HEK293 (cell line): ENCODE results near the gene TFE3.

ENCODE experiments used
- GLIS1 ChIP-seq: fragments of 450-650 bp; formaldehyde crosslinking; IDR thresholded peaks from 2 replicates; pipeline ENCODE4 v1.5.1; 2016; ENCODE audit warnings: missing biosample characterization, missing genetic modification characterization
- GLIS2 ChIP-seq: fragments of 450-650 bp; formaldehyde crosslinking; IDR thresholded peaks from 2 replicates; pipeline ENCODE4 v1.5.1; 2016; ENCODE audit warnings: missing biosample characterization, missing genetic modification characterization
- IKZF3 ChIP-seq: fragments of 450-650 bp; IDR thresholded peaks from 2 replicates; pipeline ENCODE4 v1.5.0; 2018; ENCODE audit warnings: missing biosample characterization, mild to moderate bottlenecking, missing genetic modification characterization, moderate library complexity
- MYNN ChIP-seq: fragments of 450-650 bp; formaldehyde crosslinking; IDR thresholded peaks from 2 replicates; pipeline ENCODE4 v1.5.1; 2016; ENCODE audit warnings: missing biosample characterization, missing genetic modification characterization, borderline replicate concordance
- MZF1 ChIP-seq: fragments of 450-650 bp; formaldehyde crosslinking; IDR thresholded peaks from 2 replicates; pipeline ENCODE4 v1.5.1; 2017; ENCODE audit warnings: missing biosample characterization, missing genetic modification characterization, borderline replicate concordance
- SCRT2 ChIP-seq: fragments of 450-650 bp; formaldehyde crosslinking; IDR thresholded peaks from 2 replicates; pipeline ENCODE4 v1.5.1; 2016; ENCODE audit warnings: missing biosample characterization, missing genetic modification characterization
- YY2 ChIP-seq: fragments of 450-650 bp; formaldehyde crosslinking; IDR thresholded peaks from 2 replicates; pipeline ENCODE4 v1.5.1; 2016; ENCODE audit warnings: missing biosample characterization, missing genetic modification characterization
- ZBTB8A ChIP-seq: fragments of 450-650 bp; formaldehyde crosslinking; IDR thresholded peaks from 2 replicates; pipeline ENCODE4 v1.5.1; 2016; ENCODE audit warnings: missing biosample characterization, missing genetic modification characterization
- ZNF140 ChIP-seq: fragments of 450-650 bp; formaldehyde crosslinking; IDR thresholded peaks from 2 replicates; pipeline ENCODE4 v1.5.1; 2016; ENCODE audit warnings: missing biosample characterization, missing genetic modification characterization
- ZNF155 ChIP-seq: fragments of 450-650 bp; formaldehyde crosslinking; IDR thresholded peaks from 2 replicates; pipeline ENCODE4 v1.5.1; 2016; ENCODE audit warnings: missing biosample characterization, missing genetic modification characterization
- ZNF157 ChIP-seq: fragments of 450-650 bp; formaldehyde crosslinking; IDR thresholded peaks from 2 replicates; pipeline ENCODE4 v1.5.1; 2016; ENCODE audit warnings: missing biosample characterization, missing genetic modification characterization
- ZNF274 ChIP-seq, 2 experiments: fragments of 200-500 bp in 1 of 2; fragments of 450-650 bp in 1 of 2; sonication (Bioruptor generic) in 1 of 2; formaldehyde crosslinking in 1 of 2; IDR thresholded peaks; 2 replicates each; pipeline versions ENCODE4 v1.5.1 to v1.6.1; 2014 to 2016; ENCODE audit warnings: borderline replicate concordance in 1 of 2, inconsistent platforms in 1 of 2, low read length in 1 of 2, missing biosample characterization in 1 of 2, missing genetic modification characterization in 1 of 2
- ZNF354C ChIP-seq: fragments of 450-650 bp; formaldehyde crosslinking; IDR thresholded peaks from 2 replicates; pipeline ENCODE4 v1.5.1; 2016; ENCODE audit warnings: missing biosample characterization, missing genetic modification characterization, low read depth, borderline replicate concordance
- ZNF394 ChIP-seq: fragments of 450-650 bp; formaldehyde crosslinking; IDR thresholded peaks from 2 replicates; pipeline ENCODE4 v1.5.1; 2016; ENCODE audit warnings: missing biosample characterization, missing genetic modification characterization, mild to moderate bottlenecking, moderate library complexity, borderline replicate concordance
- ZNF416 ChIP-seq: fragments of 450-650 bp; formaldehyde crosslinking; IDR thresholded peaks from 2 replicates; pipeline ENCODE4 v1.5.1; 2016; ENCODE audit warnings: missing biosample characterization, missing genetic modification characterization
- ZNF426 ChIP-seq: fragments of 450-650 bp; formaldehyde crosslinking; IDR thresholded peaks from 2 replicates; pipeline ENCODE4 v1.5.1; 2017; ENCODE audit warnings: missing biosample characterization, missing genetic modification characterization, mild to moderate bottlenecking, inconsistent platforms, moderate library complexity
- ZNF521 ChIP-seq: fragments of 450-650 bp; formaldehyde crosslinking; IDR thresholded peaks from 2 replicates; pipeline ENCODE4 v1.5.1; 2017; ENCODE audit warnings: missing biosample characterization, mild to moderate bottlenecking, missing genetic modification characterization
- ZNF548 ChIP-seq: fragments of 450-650 bp; formaldehyde crosslinking; IDR thresholded peaks from 2 replicates; pipeline ENCODE4 v1.5.1; 2016; ENCODE audit warnings: missing biosample characterization, missing genetic modification characterization
- ZNF560 ChIP-seq: fragments of 450-650 bp; formaldehyde crosslinking; IDR thresholded peaks from 2 replicates; pipeline ENCODE4 v1.5.1; 2017; ENCODE audit warnings: missing biosample characterization, missing genetic modification characterization, borderline replicate concordance
- ZNF585B ChIP-seq: fragments of 450-650 bp; formaldehyde crosslinking; IDR thresholded peaks from 2 replicates; pipeline ENCODE4 v1.5.1; 2016; ENCODE audit warnings: missing biosample characterization, missing genetic modification characterization
- ZNF623 ChIP-seq: fragments of 450-650 bp; formaldehyde crosslinking; IDR thresholded peaks from 2 replicates; pipeline ENCODE4 v1.5.1; 2016; ENCODE audit warnings: missing biosample characterization, missing genetic modification characterization
- ZNF747 ChIP-seq: fragments of 450-650 bp; formaldehyde crosslinking; IDR thresholded peaks from 2 replicates; pipeline ENCODE4 v1.5.1; 2016; ENCODE audit warnings: missing biosample characterization, missing genetic modification characterization
- ZNF768 ChIP-seq: fragments of 450-650 bp; formaldehyde crosslinking; IDR thresholded peaks from 2 replicates; pipeline ENCODE4 v1.5.1; 2018; ENCODE audit warnings: missing biosample characterization, mild to moderate bottlenecking, missing genetic modification characterization
- ZNF776 ChIP-seq: fragments of 450-650 bp; formaldehyde crosslinking; IDR thresholded peaks from 2 replicates; pipeline ENCODE4 v1.5.0; 2017; ENCODE audit warnings: missing biosample characterization, missing genetic modification characterization, borderline replicate concordance
- ZNF792 ChIP-seq: fragments of 450-650 bp; formaldehyde crosslinking; IDR thresholded peaks from 2 replicates; pipeline ENCODE4 v1.5.1; 2016; ENCODE audit warnings: missing biosample characterization, missing genetic modification characterization
- ZNF837 ChIP-seq: fragments of 450-650 bp; formaldehyde crosslinking; IDR thresholded peaks from 2 replicates; pipeline ENCODE4 v1.5.1; 2016; ENCODE audit warnings: missing biosample characterization, missing genetic modification characterization
- ZSCAN16 ChIP-seq: fragments of 450-650 bp; formaldehyde crosslinking; IDR thresholded peaks from 2 replicates; pipeline ENCODE4 v1.5.1; 2016; ENCODE audit warnings: missing biosample characterization, missing genetic modification characterization
- ZXDB ChIP-seq: fragments of 450-650 bp; formaldehyde crosslinking; IDR thresholded peaks from 2 replicates; pipeline ENCODE4 v1.5.1; 2016; ENCODE audit warnings: missing biosample characterization, missing genetic modification characterization
- TF ChIP-seq, protein P1 (sequence below): fragments of 450-650 bp; formaldehyde crosslinking; IDR thresholded peaks from 2 replicates; pipeline ENCODE4 v1.5.1; 2016; ENCODE audit warnings: missing biosample characterization, missing genetic modification characterization
- TF ChIP-seq, protein P2 (sequence below): fragments of 450-650 bp; formaldehyde crosslinking; IDR thresholded peaks from 2 replicates; pipeline ENCODE4 v1.5.1; 2016; ENCODE audit warnings: missing biosample characterization, missing genetic modification characterization
- TF ChIP-seq, protein P3 (sequence below): fragments of 450-650 bp; formaldehyde crosslinking; IDR thresholded peaks from 2 replicates; pipeline ENCODE4 v1.5.1; 2016; ENCODE audit warnings: missing biosample characterization, missing genetic modification characterization
- TF ChIP-seq, protein P4 (sequence below): fragments of 450-650 bp; formaldehyde crosslinking; IDR thresholded peaks from 2 replicates; pipeline ENCODE4 v1.5.1; 2016; ENCODE audit warnings: missing biosample characterization, missing genetic modification characterization
- TF ChIP-seq, protein P5 (sequence below): sonication (generic); formaldehyde crosslinking; IDR thresholded peaks from 2 replicates; pipeline ENCODE4 v1.8.1; 2022; ENCODE audit warnings: mild to moderate bottlenecking, moderate library complexity, missing genetic modification reagents

Gene TFE3

DNA sequence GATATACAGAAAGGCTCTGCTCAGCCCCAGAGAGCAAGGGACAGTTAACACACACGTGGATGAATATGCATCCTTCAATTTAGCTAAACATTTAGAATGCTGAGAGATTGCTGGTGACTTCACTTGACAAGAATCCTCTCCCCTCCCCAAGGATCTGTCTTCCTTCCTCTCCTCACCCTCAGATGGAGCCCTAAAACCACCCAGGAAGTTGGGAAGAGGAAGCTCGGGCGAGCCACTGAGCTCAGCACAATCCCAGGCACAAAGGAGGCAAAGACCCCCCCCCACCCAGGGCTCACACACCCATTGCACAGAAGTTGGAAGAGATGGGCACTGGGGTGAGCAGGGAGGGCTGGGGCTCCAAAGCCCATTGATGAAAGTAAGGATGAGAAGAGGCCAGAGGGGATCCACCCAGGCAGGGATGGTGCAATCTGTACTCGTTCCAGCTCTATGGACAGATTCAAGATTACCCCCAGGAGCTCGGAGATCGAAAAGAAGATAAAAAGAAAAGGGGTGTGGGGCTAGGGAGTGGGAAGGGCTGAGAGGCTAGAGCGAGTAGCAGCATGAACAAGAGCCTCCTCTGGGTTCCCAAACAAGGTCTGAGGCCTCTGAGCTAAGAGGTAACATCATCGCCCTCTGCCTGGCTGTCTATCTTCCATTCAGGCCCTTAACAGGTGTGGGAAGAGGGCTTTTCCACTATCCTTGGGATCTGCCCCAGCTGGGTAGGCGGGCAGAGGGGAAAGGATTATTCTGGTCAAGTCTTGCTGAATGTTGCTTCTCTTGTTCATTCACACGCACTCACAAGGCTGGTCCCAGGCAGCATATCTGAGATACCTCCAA is 1.2 kb downstream of the TFE3 start (continued):
- TF ChIP-seq ZXDB (tag by site-specific recombination), result no peak
- TF ChIP-seq, protein P1, sequence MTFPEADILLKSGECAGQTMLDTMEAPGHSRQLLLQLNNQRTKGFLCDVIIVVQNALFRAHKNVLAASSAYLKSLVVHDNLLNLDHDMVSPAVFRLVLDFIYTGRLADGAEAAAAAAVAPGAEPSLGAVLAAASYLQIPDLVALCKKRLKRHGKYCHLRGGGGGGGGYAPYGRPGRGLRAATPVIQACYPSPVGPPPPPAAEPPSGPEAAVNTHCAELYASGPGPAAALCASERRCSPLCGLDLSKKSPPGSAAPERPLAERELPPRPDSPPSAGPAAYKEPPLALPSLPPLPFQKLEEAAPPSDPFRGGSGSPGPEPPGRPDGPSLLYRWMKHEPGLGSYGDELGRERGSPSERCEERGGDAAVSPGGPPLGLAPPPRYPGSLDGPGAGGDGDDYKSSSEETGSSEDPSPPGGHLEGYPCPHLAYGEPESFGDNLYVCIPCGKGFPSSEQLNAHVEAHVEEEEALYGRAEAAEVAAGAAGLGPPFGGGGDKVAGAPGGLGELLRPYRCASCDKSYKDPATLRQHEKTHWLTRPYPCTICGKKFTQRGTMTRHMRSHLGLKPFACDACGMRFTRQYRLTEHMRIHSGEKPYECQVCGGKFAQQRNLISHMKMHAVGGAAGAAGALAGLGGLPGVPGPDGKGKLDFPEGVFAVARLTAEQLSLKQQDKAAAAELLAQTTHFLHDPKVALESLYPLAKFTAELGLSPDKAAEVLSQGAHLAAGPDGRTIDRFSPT (tag by site-specific recombination), result no peak
- no peak for TF ChIP-seq ZNF354C
- TF ChIP-seq, protein P2, sequence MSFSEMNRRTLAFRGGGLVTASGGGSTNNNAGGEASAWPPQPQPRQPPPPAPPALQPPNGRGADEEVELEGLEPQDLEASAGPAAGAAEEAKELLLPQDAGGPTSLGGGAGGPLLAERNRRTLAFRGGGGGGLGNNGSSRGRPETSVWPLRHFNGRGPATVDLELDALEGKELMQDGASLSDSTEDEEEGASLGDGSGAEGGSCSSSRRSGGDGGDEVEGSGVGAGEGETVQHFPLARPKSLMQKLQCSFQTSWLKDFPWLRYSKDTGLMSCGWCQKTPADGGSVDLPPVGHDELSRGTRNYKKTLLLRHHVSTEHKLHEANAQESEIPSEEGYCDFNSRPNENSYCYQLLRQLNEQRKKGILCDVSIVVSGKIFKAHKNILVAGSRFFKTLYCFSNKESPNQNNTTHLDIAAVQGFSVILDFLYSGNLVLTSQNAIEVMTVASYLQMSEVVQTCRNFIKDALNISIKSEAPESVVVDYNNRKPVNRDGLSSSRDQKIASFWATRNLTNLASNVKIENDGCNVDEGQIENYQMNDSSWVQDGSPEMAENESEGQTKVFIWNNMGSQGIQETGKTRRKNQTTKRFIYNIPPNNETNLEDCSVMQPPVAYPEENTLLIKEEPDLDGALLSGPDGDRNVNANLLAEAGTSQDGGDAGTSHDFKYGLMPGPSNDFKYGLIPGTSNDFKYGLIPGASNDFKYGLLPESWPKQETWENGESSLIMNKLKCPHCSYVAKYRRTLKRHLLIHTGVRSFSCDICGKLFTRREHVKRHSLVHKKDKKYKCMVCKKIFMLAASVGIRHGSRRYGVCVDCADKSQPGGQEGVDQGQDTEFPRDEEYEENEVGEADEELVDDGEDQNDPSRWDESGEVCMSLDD (tag by site-specific recombination), result no peak
- no peak for TF ChIP-seq ZNF623 (tag by site-specific recombination)
- TF ChIP-seq, protein P3, sequence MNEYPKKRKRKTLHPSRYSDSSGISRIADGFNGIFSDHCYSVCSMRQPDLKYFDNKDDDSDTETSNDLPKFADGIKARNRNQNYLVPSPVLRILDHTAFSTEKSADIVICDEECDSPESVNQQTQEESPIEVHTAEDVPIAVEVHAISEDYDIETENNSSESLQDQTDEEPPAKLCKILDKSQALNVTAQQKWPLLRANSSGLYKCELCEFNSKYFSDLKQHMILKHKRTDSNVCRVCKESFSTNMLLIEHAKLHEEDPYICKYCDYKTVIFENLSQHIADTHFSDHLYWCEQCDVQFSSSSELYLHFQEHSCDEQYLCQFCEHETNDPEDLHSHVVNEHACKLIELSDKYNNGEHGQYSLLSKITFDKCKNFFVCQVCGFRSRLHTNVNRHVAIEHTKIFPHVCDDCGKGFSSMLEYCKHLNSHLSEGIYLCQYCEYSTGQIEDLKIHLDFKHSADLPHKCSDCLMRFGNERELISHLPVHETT (tag by site-specific recombination), result no peak
- TF ChIP-seq ZNF274 (IDR thresholded peaks at IDR 0.05; ENCODE audit: low read length), result no peak
- no peak for TF ChIP-seq ZNF274 (tag by site-specific recombination; IDR thresholded peaks at IDR 0.05; ENCODE audit: borderline replicate concordance)
- peak; percentile 9; the same call in 1 of the 2 replicates for TF ChIP-seq IKZF3 (tag by site-specific recombination)
- TF ChIP-seq YY2 (tag by site-specific recombination), result no peak
- 0 out of 2 replicates have a peak, but pooled peaks have one; percentile 27 for TF ChIP-seq ZNF394 (tag by site-specific recombination)
- TF ChIP-seq ZSCAN16, result no peak
- no peak for TF ChIP-seq ZNF585B (tag by site-specific recombination)
- peak; percentile 77 for TF ChIP-seq GLIS1 (tag by site-specific recombination)
- TF ChIP-seq ZNF792 (tag by site-specific recombination), result no peak
- TF ChIP-seq GLIS2, result no peak
- TF ChIP-seq ZNF140 (tag by site-specific recombination), result no peak
- no peak for TF ChIP-seq ZNF426
- TF ChIP-seq ZNF157 (tag by site-specific recombination), result no peak
- peak; percentile 72 for TF ChIP-seq ZBTB8A (tag by site-specific recombination)
- TF ChIP-seq ZNF548 (tag by site-specific recombination), result no peak
- TF ChIP-seq ZNF747 (tag by site-specific recombination), result no peak
- TF ChIP-seq ZNF560, result no peak
- no peak for TF ChIP-seq ZNF768 (tag by site-specific recombination)
- TF ChIP-seq ZNF416 (tag by site-specific recombination), result no peak
- TF ChIP-seq, protein P4, sequence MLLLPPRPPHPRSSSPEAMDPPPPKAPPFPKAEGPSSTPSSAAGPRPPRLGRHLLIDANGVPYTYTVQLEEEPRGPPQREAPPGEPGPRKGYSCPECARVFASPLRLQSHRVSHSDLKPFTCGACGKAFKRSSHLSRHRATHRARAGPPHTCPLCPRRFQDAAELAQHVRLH (tag by site-specific recombination), result no peak
- peak; percentile 67 for TF ChIP-seq SCRT2
- no peak for TF ChIP-seq ZNF521 (tag by site-specific recombination)
- TF ChIP-seq MYNN, result no peak
- TF ChIP-seq ZNF837 (tag by site-specific recombination), result no peak
- no peak for TF ChIP-seq MZF1
- TF ChIP-seq, protein P5, sequence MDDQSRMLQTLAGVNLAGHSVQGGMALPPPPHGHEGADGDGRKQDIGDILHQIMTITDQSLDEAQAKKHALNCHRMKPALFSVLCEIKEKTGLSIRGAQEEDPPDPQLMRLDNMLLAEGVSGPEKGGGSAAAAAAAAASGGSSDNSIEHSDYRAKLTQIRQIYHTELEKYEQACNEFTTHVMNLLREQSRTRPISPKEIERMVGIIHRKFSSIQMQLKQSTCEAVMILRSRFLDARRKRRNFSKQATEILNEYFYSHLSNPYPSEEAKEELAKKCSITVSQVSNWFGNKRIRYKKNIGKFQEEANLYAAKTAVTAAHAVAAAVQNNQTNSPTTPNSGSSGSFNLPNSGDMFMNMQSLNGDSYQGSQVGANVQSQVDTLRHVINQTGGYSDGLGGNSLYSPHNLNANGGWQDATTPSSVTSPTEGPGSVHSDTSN, result no peak
- no peak for TF ChIP-seq ZNF776
- no peak for TF ChIP-seq ZNF155 (tag by site-specific recombination)
